Forelimb muscle (tissue), 1 donor: ENCODE results near the gene NBR1. TPM values are rescaled to one million over a fixed set of nuclear protein-coding genes. Genes with fewer than 3 reads are reported as not detected.
"Not testable (repeated sequence)": the region's sequence is repeated elsewhere in the genome, so short reads cannot be mapped to it uniquely, and the experiment has no call there.

Experiments used
- DNase-seq: peaks from one replicate; pipeline ENCODE4 v3.0.0-alpha.2; 2013; ENCODE audit warnings: low read depth
- polyA plus RNA-seq: library from polyadenylated mRNA; unstranded; fragments of 120-200 nt; gene quantifications from one replicate; pipeline ENCODE4 v1.2.1, GENCODE V29; 2013; ENCODE audit not compliant: insufficient read length

Gene NBR1, protein sequence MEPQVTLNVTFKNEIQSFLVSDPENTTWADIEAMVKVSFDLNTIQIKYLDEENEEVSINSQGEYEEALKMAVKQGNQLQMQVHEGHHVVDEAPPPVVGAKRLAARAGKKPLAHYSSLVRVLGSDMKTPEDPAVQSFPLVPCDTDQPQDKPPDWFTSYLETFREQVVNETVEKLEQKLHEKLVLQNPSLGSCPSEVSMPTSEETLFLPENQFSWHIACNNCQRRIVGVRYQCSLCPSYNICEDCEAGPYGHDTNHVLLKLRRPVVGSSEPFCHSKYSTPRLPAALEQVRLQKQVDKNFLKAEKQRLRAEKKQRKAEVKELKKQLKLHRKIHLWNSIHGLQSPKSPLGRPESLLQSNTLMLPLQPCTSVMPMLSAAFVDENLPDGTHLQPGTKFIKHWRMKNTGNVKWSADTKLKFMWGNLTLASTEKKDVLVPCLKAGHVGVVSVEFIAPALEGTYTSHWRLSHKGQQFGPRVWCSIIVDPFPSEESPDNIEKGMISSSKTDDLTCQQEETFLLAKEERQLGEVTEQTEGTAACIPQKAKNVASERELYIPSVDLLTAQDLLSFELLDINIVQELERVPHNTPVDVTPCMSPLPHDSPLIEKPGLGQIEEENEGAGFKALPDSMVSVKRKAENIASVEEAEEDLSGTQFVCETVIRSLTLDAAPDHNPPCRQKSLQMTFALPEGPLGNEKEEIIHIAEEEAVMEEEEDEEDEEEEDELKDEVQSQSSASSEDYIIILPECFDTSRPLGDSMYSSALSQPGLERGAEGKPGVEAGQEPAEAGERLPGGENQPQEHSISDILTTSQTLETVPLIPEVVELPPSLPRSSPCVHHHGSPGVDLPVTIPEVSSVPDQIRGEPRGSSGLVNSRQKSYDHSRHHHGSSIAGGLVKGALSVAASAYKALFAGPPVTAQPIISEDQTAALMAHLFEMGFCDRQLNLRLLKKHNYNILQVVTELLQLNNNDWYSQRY
- polyA plus RNA-seq = 57.5 TPM

GRCh38 chr17:43170766-43171585 is at the start of gene NBR1:
NBR1 (plus strand) TSS chr17:43171214; CDS start chr17:43175800, 4,586 bp downstream.
- peak; percentile 99 for DNase-seq

DNA sequence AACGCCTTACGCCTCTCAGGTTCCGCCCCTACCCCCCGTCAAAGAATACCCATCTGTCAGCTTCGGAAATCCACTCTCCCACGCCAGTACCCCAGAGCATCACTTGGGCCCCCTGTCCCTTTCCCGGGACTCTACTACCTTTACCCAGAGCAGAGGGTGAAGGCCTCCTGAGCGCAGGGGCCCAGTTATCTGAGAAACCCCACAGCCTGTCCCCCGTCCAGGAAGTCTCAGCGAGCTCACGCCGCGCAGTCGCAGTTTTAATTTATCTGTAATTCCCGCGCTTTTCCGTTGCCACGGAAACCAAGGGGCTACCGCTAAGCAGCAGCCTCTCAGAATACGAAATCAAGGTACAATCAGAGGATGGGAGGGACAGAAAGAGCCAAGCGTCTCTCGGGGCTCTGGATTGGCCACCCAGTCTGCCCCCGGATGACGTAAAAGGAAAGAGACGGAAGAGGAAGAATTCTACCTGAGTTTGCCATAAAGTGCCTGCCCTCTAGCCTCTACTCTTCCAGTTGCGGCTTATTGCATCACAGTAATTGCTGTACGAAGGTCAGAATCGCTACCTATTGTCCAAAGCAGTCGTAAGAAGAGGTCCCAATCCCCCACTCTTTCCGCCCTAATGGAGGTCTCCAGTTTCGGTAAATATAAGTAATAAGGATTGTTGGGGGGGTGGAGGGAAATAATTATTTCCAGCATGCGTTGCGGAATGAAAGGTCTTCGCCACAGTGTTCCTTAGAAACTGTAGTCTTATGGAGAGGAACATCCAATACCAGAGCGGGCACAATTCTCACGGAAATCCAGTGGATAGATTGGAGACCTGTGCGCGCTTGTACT is 45.7 kb upstream of the NBR1 start, which contains the start of gene BRCA1:
TSS of gene BRCA1 (minus strand) at position 232 of the 834 bp plus-strand sequence. CDS start 1,268 bp downstream, outside the sequence.
- DNase-seq = peak; percentile 97

DNA sequence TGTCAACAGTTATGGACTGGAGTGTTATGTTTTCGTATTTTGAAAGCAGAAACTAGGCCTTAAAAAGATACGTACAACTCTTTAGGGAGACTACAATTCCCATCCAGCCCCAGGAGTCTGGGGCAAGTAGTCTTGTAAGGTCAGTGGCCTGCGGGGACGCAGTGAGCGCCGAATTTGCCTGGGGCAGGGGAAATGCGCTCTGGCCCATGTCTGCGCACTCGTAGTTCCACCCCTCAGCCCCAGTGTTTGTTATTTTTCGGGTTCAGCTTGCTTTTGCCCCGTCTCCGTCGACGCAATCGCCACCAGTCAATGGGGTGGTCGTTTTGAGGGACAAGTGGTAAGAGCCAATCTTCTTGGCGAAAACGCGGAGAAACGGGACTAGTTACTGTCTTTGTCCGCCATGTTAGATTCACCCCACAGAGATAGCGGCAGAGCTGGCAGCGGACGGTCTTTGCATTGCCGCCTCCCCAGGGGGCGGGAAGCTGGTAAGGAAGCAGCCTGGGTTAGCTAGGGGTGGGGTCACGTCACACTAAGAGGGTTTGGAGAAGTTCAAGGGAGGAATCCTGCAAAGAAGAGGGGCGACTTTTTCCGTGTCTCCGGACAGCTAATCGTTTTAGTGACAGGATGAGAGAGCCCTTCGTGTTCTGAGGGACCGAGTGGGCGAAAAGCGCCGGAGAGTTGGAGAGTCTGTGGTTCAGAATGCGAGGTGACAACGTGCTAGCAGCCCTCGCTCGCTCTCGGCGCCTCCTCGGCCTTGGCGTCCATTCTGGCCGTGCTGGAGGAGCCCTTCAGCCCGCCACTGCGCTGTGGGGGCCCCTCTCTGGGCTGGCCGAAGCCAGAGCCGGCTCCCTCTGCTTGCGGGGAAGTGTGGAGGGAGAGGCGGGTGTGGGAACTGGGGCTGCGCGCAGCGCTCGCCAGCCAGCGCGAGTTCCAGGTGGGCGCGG is 44.8 kb upstream of the NBR1 start:
- DNase-seq = no peak

DNA sequence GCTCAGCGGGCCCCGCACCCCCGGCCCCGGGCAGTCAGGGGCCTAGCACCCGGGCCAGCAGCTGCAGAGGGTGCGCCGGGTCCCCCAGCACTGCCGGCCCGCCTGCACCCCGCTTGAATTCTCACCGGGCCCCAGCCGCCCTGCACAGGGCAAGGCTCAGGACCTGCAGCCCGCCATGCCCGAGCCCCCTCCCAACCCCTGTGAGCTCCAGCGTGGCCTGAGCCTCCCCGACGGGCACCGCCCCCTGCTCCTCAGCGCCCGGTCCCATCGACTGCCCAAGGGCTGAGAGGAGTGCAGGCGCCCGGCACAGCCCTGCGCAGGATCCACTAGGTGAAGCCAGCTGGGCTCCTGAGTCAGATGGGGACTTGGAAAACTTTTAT is 44.1 kb upstream of the NBR1 start:
- DNase-seq = no peak

DNA sequence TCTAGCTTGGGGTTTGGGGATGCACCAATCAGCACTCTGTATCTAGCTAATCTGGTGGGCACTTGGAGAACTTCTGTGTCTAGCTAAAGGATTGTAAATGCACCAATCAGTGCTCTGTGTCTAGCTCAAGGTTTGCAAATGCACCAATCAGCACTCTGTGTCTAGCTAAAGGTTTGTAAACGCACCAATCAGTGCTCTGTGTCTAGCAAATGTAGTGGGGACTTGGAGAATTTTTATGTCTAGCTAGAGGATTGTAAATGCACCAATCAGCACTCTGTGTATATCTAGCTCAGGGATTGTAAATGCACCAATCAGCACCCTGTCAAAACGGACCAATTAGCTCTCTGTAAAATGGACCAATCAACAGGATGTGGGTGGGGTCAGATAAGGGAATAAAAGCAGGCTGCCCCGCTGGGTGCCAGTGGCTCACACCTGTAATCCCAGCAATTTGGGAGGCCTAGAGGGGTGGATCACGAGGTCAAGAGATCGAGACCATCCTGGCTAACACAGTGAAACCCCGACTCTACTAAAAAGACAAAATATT is 43.6 kb upstream of the NBR1 start:
- DNase-seq = not testable (repeated sequence)

DNA sequence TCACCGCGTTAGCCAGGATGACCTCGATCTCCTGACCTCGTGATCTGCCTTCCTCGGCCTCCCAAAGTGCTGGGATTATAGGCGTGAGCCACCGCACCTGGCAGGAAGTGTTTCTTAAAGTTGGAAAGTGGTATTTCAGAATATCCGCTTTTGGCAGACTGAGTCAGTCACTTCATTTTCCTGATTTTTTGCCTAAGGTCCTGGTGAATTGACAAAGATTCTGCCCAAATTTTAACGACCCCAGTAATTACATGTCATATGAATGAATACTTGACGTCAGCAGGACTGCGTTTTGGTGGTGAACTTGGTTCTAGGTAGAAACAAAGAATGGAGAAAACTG is 41.4 kb upstream of the NBR1 start:
- DNase-seq = no peak

GRCh38 chr17:43132117-43132516 is 38.9 kb upstream of the NBR1 start:
- DNase-seq = no peak

GRCh38 chr17:43133439-43133838 is 37.6 kb upstream of the NBR1 start:
- not testable (repeated sequence) for DNase-seq

GRCh38 chr17:43134774-43135453 is 36.1 kb upstream of the NBR1 start:
- no peak for DNase-seq

DNA sequence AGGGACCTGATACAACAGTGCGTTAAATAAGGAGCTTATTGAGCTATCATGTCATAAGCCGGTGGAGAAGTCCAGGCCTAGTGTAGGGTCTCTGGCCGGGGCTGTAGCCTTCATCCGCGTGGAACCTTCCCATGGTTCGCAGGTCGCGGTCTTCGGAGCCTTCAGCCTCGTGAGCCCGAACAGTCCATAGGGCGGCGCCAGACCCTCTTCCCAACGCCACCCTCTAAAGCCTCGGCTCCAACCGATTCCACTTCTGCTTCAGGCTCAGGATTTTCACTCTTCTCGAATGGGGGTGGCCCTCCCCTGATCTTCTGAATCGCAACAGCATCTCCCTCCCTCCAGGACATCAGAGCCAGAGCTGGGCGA is 35.6 kb upstream of the NBR1 start:
- no peak for DNase-seq

DNA sequence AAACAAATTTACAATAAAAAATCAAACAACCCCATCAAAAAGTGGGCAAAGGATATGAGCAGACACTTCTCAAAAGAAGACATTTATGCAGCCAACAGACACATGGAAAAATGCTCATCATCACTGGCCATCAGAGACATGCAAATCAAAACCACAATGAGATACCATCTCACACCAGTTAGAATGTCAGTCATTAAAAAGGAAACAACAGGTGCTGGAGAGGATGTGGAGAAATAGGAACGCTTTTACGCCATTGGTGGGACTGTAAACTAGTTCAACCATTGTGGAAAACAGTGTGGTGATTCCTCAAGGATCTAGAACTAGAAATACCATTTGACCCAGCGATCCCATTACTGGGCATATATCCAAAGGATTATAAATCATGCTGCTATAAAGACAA is 34.4 kb upstream of the NBR1 start:
- not testable (repeated sequence) for DNase-seq

DNA sequence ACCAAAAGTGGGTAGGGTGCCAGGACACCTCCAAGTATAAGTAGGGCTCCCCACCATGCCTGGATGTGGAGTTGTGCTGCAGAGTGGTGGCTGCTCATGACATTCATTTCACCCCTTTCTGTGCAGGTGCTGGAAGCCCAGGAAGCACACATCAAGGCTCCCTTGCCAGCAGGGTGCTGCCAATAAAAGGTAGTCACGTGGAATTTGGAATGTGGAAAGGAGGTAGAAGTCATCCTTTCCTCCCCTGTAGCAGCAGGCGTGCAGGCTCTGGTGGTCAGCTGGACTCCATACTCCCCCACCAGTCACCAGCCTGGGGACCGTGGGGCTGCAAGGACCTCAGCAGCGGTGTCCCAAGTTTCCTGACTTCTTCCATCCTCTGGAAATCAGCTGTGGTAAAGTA is 32.5 kb upstream of the NBR1 start:
- not testable (repeated sequence) for DNase-seq

DNA sequence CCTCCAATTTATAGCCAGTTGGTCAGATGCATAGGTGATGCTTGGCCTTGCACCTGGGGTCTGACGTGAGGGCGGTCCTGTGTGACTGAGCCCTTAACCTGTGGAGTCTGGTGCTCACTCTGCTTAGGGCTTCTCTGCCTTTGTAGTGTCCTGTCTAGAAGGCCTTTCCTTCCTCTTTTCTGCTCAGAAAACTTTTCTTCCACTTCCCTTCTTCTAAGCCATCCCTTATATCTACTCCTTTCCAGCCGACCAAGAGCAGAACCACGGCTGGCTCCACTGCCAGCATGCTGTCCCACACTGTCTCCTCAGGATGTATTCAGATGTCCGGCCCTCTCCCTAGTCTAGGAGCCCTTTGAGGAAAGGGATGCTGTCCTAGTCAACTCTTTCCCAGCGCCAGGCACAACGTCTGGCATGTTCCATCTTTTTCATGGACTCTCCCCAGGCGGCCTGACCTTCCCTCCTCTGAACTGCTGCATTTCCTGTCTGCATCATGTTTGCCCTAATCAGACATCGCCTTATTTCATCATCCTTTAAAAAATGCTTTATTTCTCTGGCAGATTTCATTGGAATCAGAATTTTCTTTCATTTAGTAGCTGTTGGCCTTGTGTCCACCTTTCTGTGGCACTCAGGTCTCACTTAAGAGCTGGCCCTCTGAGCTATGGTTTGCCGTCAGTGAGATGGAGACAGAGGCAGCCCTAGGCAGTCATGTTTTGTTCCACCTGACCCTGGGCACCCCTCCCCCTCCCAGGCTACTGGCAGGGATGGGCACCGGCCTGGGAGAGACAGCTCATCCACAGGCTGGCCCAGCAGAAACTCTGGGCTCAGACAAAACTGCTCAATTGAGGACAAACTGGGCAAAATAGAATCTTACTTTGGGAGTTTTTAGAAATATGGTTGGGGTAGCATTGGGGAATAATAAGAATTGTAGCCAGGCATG is 30.4 kb upstream of the NBR1 start:
- no peak for DNase-seq

- DNase-seq = no peak
These were observed 28.9 kb upstream of the NBR1 start for GRCh38 chr17:43142153-43142552.

DNA sequence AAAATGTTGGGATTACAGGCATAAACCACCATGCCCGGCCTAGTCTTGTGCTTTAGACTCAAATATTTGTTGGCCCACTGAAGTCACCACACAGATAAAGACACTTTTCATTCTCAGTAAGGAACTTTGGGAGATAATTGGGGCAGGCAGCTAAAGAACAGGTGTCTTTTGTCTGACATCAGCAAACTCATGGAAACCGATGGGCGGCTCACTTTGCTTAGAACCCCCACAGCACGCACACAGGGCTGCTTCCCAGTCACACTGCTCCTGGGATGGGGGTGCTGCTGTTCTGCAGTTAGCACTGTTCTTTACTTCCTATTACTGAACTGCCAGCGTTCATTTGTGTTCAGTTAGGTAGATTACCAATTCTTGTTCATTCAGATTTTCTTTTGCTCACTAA is 27.8 kb upstream of the NBR1 start:
- DNase-seq = no peak

DNA sequence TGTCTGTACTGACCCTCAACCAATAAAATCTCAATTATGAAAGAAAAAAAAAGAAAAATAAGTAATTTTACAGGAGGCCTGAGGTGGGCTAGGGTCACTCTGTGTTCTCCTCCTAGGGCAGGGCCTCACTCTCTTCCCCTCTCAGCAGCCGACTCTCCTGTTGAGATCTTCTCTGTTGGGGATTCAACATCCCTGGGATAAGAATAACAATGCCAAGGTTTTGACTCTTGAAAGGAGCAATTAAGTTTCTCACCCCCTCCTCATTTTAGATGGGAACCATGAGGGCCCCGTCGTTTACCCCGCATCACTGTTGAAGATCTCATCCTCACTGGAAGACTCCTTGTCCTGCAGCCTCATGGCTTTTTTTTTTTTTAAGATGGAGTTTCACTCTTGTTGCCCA is 24.4 kb upstream of the NBR1 start:
- no peak for DNase-seq

- no peak for DNase-seq
These were observed 19.0 kb upstream of the NBR1 start for GRCh38 chr17:43151880-43152456.
